OCI-LY1 (cell line): Measurements from ENCODE around the gene PLEKHG4B.

Experiments
- H2AFZ ChIP-seq: fragments of 200-600 bp; sonication (generic), shearing (Covaris generic); 2 replicates; pipeline ENCODE4 v1.6.0; 2014; ENCODE audit warnings: antibody characterized with exemption, mild to moderate bottlenecking, low read length
- H3F3A ChIP-seq: fragments of 200-600 bp; sonication (generic), shearing (Covaris generic); 2 replicates; pipeline ENCODE4 v1.6.0; 2014; ENCODE audit warnings: mild to moderate bottlenecking, antibody characterized with exemption, low read length, moderate library complexity; ENCODE audit not compliant: insufficient read depth
- H3K27ac ChIP-seq: fragments of 200-600 bp; sonication (generic); 2 replicates; pipeline ENCODE4 v1.5.1; 2014; ENCODE audit warnings: low read length, mixed run types, mild to moderate bottlenecking, low read depth; ENCODE audit not compliant: poor library complexity, severe bottlenecking
- H3K27me3 ChIP-seq: fragments of 200-600 bp; sonication (generic); 2 replicates; pipeline ENCODE4 v1.6.0; 2014; ENCODE audit warnings: antibody characterized with exemption, mild to moderate bottlenecking, low read length, moderate library complexity; ENCODE audit not compliant: insufficient read depth
- H3K36me3 ChIP-seq: fragments of 200-600 bp; sonication (generic); 2 replicates; pipeline ENCODE4 v1.6.1; 2014; ENCODE audit warnings: mild to moderate bottlenecking, antibody characterized with exemption, low read length, moderate library complexity, mixed read lengths; ENCODE audit not compliant: insufficient read depth
- H3K4me1 ChIP-seq: fragments of 200-600 bp; sonication (generic); 2 replicates; pipeline ENCODE4 v1.5.1; 2014; ENCODE audit warnings: mild to moderate bottlenecking, low read length, moderate library complexity; ENCODE audit not compliant: insufficient read depth, severe bottlenecking
- H3K4me2 ChIP-seq: fragments of 200-600 bp; sonication (generic), shearing (Covaris generic); 2 replicates; pipeline ENCODE4 v1.6.1; 2014; ENCODE audit warnings: low read length
- H3K4me3 ChIP-seq: fragments of 200-600 bp; sonication (generic); 2 replicates; pipeline ENCODE4 v1.5.1; 2014; ENCODE audit warnings: low read length, low read depth, mild to moderate bottlenecking, mixed read lengths; ENCODE audit not compliant: poor library complexity, severe bottlenecking
- H3K79me2 ChIP-seq: fragments of 200-600 bp; shearing (Covaris generic); 2 replicates; pipeline ENCODE4 v1.6.1; 2016; ENCODE audit warnings: mixed run types, low read length, mixed read lengths; ENCODE audit not compliant: insufficient read depth
- H3K9ac ChIP-seq: fragments of 200-600 bp; sonication (generic), shearing (Covaris generic); 2 replicates; pipeline ENCODE4 v1.6.1; 2014; ENCODE audit warnings: mild to moderate bottlenecking, low read length, mixed read lengths
- H3K9me2 ChIP-seq: fragments of 200-600 bp; sonication (generic), shearing (Covaris generic); 2 replicates; pipeline ENCODE4 v1.6.1; 2014; ENCODE audit warnings: low read depth, mild to moderate bottlenecking, low read length, mixed read lengths
- H3K9me3 ChIP-seq: fragments of 200-600 bp; shearing (Covaris generic); 2 replicates; pipeline ENCODE4 v1.6.1; 2014; ENCODE audit warnings: low read length, mixed read lengths
- H4K20me1 ChIP-seq: fragments of 200-600 bp; sonication (generic), shearing (Covaris generic); 2 replicates; pipeline ENCODE4 v1.6.0; 2016; ENCODE audit warnings: mild to moderate bottlenecking, low read length; ENCODE audit not compliant: insufficient read depth
- EZH2 ChIP-seq: fragments of 200-600 bp; sonication (generic), shearing (Covaris generic); IDR thresholded peaks from 2 replicates; pipeline ENCODE4 v1.8.0; 2017; ENCODE audit warnings: borderline replicate concordance, mixed run types, mild to moderate bottlenecking, antibody characterized with exemption, low read length, moderate library complexity, mixed read lengths
- TF ChIP-seq, protein P1 (sequence below): fragments of 200-600 bp; sonication (generic), shearing (Covaris generic); IDR thresholded peaks from 2 replicates; pipeline ENCODE4 v1.5.1; 2017; ENCODE audit warnings: mild to moderate bottlenecking, antibody characterized with exemption, low read length, moderate library complexity, mixed read lengths

The PLEKHG4B gene

GRCh38 chr5:109826-110225 is 17.9 kb downstream of the PLEKHG4B start:
- H3K27me3 ChIP-seq: no peaks in the 10 kb centered on the region
- no peak overlapping the region for H3K27ac ChIP-seq
- H3K79me2 ChIP-seq: no peaks in the 10 kb centered on the region
- no peak overlapping the region for H3K4me3 ChIP-seq
- no peak overlapping the region for H3K4me2 ChIP-seq
- H3K9me2 ChIP-seq: no peaks in the 10 kb centered on the region
- no peaks in the 10 kb centered on the region for H3K36me3 ChIP-seq
- no peak overlapping the region for H2AFZ ChIP-seq
- H3K4me1 ChIP-seq: no peaks in the 10 kb centered on the region
- H3F3A ChIP-seq: no peaks in the 10 kb centered on the region
- TF ChIP-seq, protein P1, sequence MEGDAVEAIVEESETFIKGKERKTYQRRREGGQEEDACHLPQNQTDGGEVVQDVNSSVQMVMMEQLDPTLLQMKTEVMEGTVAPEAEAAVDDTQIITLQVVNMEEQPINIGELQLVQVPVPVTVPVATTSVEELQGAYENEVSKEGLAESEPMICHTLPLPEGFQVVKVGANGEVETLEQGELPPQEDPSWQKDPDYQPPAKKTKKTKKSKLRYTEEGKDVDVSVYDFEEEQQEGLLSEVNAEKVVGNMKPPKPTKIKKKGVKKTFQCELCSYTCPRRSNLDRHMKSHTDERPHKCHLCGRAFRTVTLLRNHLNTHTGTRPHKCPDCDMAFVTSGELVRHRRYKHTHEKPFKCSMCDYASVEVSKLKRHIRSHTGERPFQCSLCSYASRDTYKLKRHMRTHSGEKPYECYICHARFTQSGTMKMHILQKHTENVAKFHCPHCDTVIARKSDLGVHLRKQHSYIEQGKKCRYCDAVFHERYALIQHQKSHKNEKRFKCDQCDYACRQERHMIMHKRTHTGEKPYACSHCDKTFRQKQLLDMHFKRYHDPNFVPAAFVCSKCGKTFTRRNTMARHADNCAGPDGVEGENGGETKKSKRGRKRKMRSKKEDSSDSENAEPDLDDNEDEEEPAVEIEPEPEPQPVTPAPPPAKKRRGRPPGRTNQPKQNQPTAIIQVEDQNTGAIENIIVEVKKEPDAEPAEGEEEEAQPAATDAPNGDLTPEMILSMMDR: no peak
- no peak overlapping the region for H3K9ac ChIP-seq
- no peaks in the 10 kb centered on the region for H3K9me3 ChIP-seq
- H4K20me1 ChIP-seq: no peaks in the 10 kb centered on the region

GRCh38 chr5:110270-110888 is 18.4 kb downstream of the PLEKHG4B start:
- Histone ChIP-seq H3K27ac (no peak overlapping the region), H3K9me2 (no peaks in the 10 kb centered on the region), H3K4me1 (no peaks in the 10 kb centered on the region), H3K79me2 (no peaks in the 10 kb centered on the region), H3K9ac (no peak overlapping the region), H3K27me3 (no peaks in the 10 kb centered on the region), H3K9me3 (no peaks in the 10 kb centered on the region), H3F3A (no peaks in the 10 kb centered on the region), H3K4me2 (no peak overlapping the region), H3K36me3 (no peaks in the 10 kb centered on the region), H4K20me1 (no peaks in the 10 kb centered on the region), H2AFZ (no peak overlapping the region), H3K4me3 (no peak overlapping the region)
- TF ChIP-seq EZH2: no peak
- TF ChIP-seq, protein P1: no peak

- Histone ChIP-seq H3K36me3 (no peaks in the 10 kb centered on the region), H3K79me2 (no peaks in the 10 kb centered on the region), H3K9ac (no peak overlapping the region), H3K4me2 (no peak overlapping the region), H3K27me3 (no peaks in the 10 kb centered on the region), H3K27ac (no peak overlapping the region), H4K20me1 (no peaks in the 10 kb centered on the region), H3K9me2 (no peaks in the 10 kb centered on the region), H3K9me3 (no peaks in the 10 kb centered on the region), H3F3A (no peaks in the 10 kb centered on the region), H2AFZ (no peak overlapping the region), H3K4me3 (no peak overlapping the region), H3K4me1 (no peaks in the 10 kb centered on the region)
- TF ChIP-seq, protein P1: no peak
- no peak for TF ChIP-seq EZH2
These were observed 19.2 kb downstream of the PLEKHG4B start for GRCh38 chr5:111171-111570.
